ENCODE data around the gene JPH4. TPM values are rescaled to one million over a fixed set of nuclear protein-coding genes. Genes with fewer than 3 reads are reported as not detected.

The JPH4 gene
- total RNA-seq, 1 donor from 2014 or later = 3.2 TPM

- peaks cover 9% of the 10 kb centered on the region for H3K4me1 ChIP-seq
- Mint-ChIP-seq H3K27ac (no peak overlapping the region), H3K27me3 (ENCODE audit: insufficient read depth, low read depth) (peaks cover 4% of the 10 kb centered on the region), H3K4me3 (no peak overlapping the region), H3K9me3 (peaks cover 2% of the 10 kb centered on the region), H3K36me3 (no peaks in the 10 kb centered on the region), H3K4me1 (peaks cover 21% of the 10 kb centered on the region)
- H4K20me1 ChIP-seq (ENCODE audit: low read depth) = no peaks in the 10 kb centered on the region
- no peak for DNase-seq (ENCODE audit: low spot score)
- no peak overlapping the region for H3K9ac ChIP-seq
- no peaks in the 10 kb centered on the region for H3K36me3 ChIP-seq
- H3K27me3 ChIP-seq = peaks cover 5% of the 10 kb centered on the region
- H3K27ac ChIP-seq = no peak overlapping the region
- H2AFZ ChIP-seq (replicated peaks) = no peak overlapping the region
- no peaks in the 10 kb centered on the region for H3K79me2 ChIP-seq (ENCODE audit: low read depth)
- TF ChIP-seq EZH2phosphoT487 (IDR thresholded peaks at IDR 0.05) = no peak
- TF ChIP-seq CTCF (IDR thresholded peaks at IDR 0.05) = no peak
- TF ChIP-seq EZH2 (IDR thresholded peaks at IDR 0.05) = no peak
- H3F3A ChIP-seq (ENCODE audit: low read depth) = peaks cover 4% of the 10 kb centered on the region
- H3K9me3 ChIP-seq (ENCODE audit: low read depth) = no peaks in the 10 kb centered on the region
- H3K4me2 ChIP-seq = no peak overlapping the region
- H3K4me3 ChIP-seq = no peak overlapping the region
Measured at GRCh38 chr14:23582906-23583760, 4.5 kb upstream of the JPH4 start.

GRCh38 chr14:23580948-23581281 lies 2.3 kb upstream of the JPH4 start:
- Mint-ChIP-seq H3K4me1 (peaks cover 26% of the 10 kb centered on the region), H3K4me3 (no peak overlapping the region), H3K27ac (peak overlapping the region; percentile 27), H3K36me3 (no peaks in the 10 kb centered on the region), H3K27me3 (ENCODE audit: insufficient read depth, low read depth) (peaks cover 10% of the 10 kb centered on the region), H3K9me3 (no peaks in the 10 kb centered on the region)
- peaks cover 6% of the 10 kb centered on the region for H4K20me1 ChIP-seq (ENCODE audit: low read depth)
- peaks cover 27% of the 10 kb centered on the region for H3K27me3 ChIP-seq
- no peak overlapping the region for H3K9ac ChIP-seq
- no peak overlapping the region for H3K4me3 ChIP-seq
- H3K79me2 ChIP-seq (ENCODE audit: low read depth) = no peaks in the 10 kb centered on the region
- no peak for DNase-seq (ENCODE audit: low spot score)
- H3K4me2 ChIP-seq = no peak overlapping the region
- H2AFZ ChIP-seq (replicated peaks) = no peak overlapping the region
- peaks cover 15% of the 10 kb centered on the region for H3F3A ChIP-seq (ENCODE audit: low read depth)
- H3K36me3 ChIP-seq = no peaks in the 10 kb centered on the region
- no peak for TF ChIP-seq CTCF (IDR thresholded peaks at IDR 0.05)
- TF ChIP-seq EZH2phosphoT487 (IDR thresholded peaks at IDR 0.05) = no peak
- TF ChIP-seq EZH2 (IDR thresholded peaks at IDR 0.05) = no peak
- H3K9me3 ChIP-seq (ENCODE audit: low read depth) = no peaks in the 10 kb centered on the region
- no peak overlapping the region for H3K27ac ChIP-seq
- peaks cover 16% of the 10 kb centered on the region for H3K4me1 ChIP-seq

GRCh38 chr14:23580152-23580926 lies 1.7 kb upstream of the JPH4 start:
- Histone ChIP-seq H2AFZ (replicated peaks) (no peak overlapping the region), H3K9ac (no peak overlapping the region), H3F3A (ENCODE audit: low read depth) (peaks cover 17% of the 10 kb centered on the region), H4K20me1 (ENCODE audit: low read depth) (peaks cover 11% of the 10 kb centered on the region), H3K79me2 (ENCODE audit: low read depth) (no peaks in the 10 kb centered on the region), H3K4me1 (peaks cover 16% of the 10 kb centered on the region), H3K4me3 (no peak overlapping the region), H3K27me3 (peaks cover 33% of the 10 kb centered on the region), H3K9me3 (ENCODE audit: low read depth) (no peaks in the 10 kb centered on the region), H3K36me3 (no peaks in the 10 kb centered on the region), H3K27ac (no peak overlapping the region), H3K4me2 (no peak overlapping the region)
- H3K9me3 Mint-ChIP-seq = no peaks in the 10 kb centered on the region
- TF ChIP-seq EZH2 (IDR thresholded peaks at IDR 0.05) (no peak), EZH2phosphoT487 (IDR thresholded peaks at IDR 0.05) (no peak), CTCF (IDR thresholded peaks at IDR 0.05) (no peak)
- no peak overlapping the region for H3K4me3 Mint-ChIP-seq
- peaks cover 27% of the 10 kb centered on the region for H3K4me1 Mint-ChIP-seq
- H3K27me3 Mint-ChIP-seq (ENCODE audit: insufficient read depth, low read depth) = peaks cover 10% of the 10 kb centered on the region
- DNase-seq (ENCODE audit: low spot score) = no peak
- H3K27ac Mint-ChIP-seq = no peak overlapping the region
- peaks cover under 1% of the 10 kb centered on the region for H3K36me3 Mint-ChIP-seq
